ENCODE measurements around the gene ADAMTSL3. TPM values are rescaled to one million over a fixed set of nuclear protein-coding genes. Genes with fewer than 3 reads are reported as not detected.
A peak's percentile ranks its signal among the peaks of the same experiment; 100 is the strongest.

ADAMTSL3 gene
- total and polyA plus RNA-seq, 4 donors: 0.85 to 58.2 (median 7.9) TPM

GRCh38 chr15:83889995-83890394 lies 236.1 kb downstream of the ADAMTSL3 start:
- H3K27ac ChIP-seq (ENCODE audit: low read depth in 1 of 2, low read length in 1 of 2): no peak overlapping the region
- no peak for ATAC-seq (ENCODE audit: insufficient read depth, low FRiP score)
- H3K4me3 ChIP-seq: no peak overlapping the region
- peaks cover 0 to 3% (median 0%) of the 10 kb centered on the region in 5 donors for H3K4me1 ChIP-seq (ENCODE audit: control insufficient read depth in 5 of 5, insufficient read depth in 5 of 5, low read length in 5 of 5)
- no peaks in the 10 kb centered on the region for H3K9me3 ChIP-seq (ENCODE audit: control insufficient read depth in 4 of 4, insufficient read depth in 3 of 4, low read length in 3 of 4)
- WGBS, 2 donors: 39 to 51% methylated on average over 3 of the region's 3 CpGs
- H3K36me3 ChIP-seq (ENCODE audit: control insufficient read depth in 4 of 4, insufficient read depth in 4 of 4, low read length in 4 of 4): peaks cover 0 to 3% (median 0%) of the 10 kb centered on the region in 4 donors
- no peaks in the 10 kb centered on the region for H3K27me3 ChIP-seq (ENCODE audit: control insufficient read depth in 3 of 3, insufficient read depth in 3 of 3, low read length in 2 of 3)
- no peak overlapping the region for H3K9ac ChIP-seq (ENCODE audit: insufficient read depth in 1 of 2, low read length in 2 of 2)
- no peak for DNase-seq
- no peak for TF ChIP-seq CTCF (IDR thresholded peaks at IDR 0.05; ENCODE audit: control extremely low read depth, extremely low read depth)

- Histone ChIP-seq H3K36me3 (ENCODE audit: control insufficient read depth in 4 of 4, insufficient read depth in 4 of 4, low read length in 4 of 4) (peaks cover 0 to 3% (median 0%) of the 10 kb centered on the region in 4 donors), H3K9ac (ENCODE audit: insufficient read depth in 1 of 2, low read length in 2 of 2) (no peak overlapping the region), H3K4me1 (ENCODE audit: control insufficient read depth in 5 of 5, insufficient read depth in 5 of 5, low read length in 5 of 5) (peaks cover 0 to 3% (median 0%) of the 10 kb centered on the region in 5 donors), H3K4me3 (no peak overlapping the region), H3K27ac (ENCODE audit: low read depth in 1 of 2, low read length in 1 of 2) (no peak overlapping the region), H3K9me3 (ENCODE audit: control insufficient read depth in 4 of 4, insufficient read depth in 3 of 4, low read length in 3 of 4) (no peaks in the 10 kb centered on the region), H3K27me3 (ENCODE audit: control insufficient read depth in 3 of 3, insufficient read depth in 3 of 3, low read length in 2 of 3) (no peaks in the 10 kb centered on the region)
- DNase-seq (peak in 2 of 3 donors; percentile 18 to 20), ATAC-seq (ENCODE audit: insufficient read depth, low FRiP score) (no peak)
- TF ChIP-seq CTCF (IDR thresholded peaks at IDR 0.05; ENCODE audit: control extremely low read depth, extremely low read depth): no peak
- 0 to 7% methylated on average over 1 of the region's 1 CpG for WGBS, 2 donors
Measured at GRCh38 chr15:83890587-83890986, 236.7 kb downstream of the ADAMTSL3 start.

- Histone ChIP-seq H3K4me3 (no peak overlapping the region), H3K9ac (ENCODE audit: insufficient read depth in 1 of 2, low read length in 2 of 2) (no peak overlapping the region), H3K4me1 (ENCODE audit: control insufficient read depth in 5 of 5, insufficient read depth in 5 of 5, low read length in 5 of 5) (peaks cover 0 to 3% (median 0%) of the 10 kb centered on the region in 5 donors), H3K27ac (ENCODE audit: low read depth in 1 of 2, low read length in 1 of 2) (no peak overlapping the region), H3K27me3 (ENCODE audit: control insufficient read depth in 3 of 3, insufficient read depth in 3 of 3, low read length in 2 of 3) (no peaks in the 10 kb centered on the region), H3K36me3 (ENCODE audit: control insufficient read depth in 4 of 4, insufficient read depth in 4 of 4, low read length in 4 of 4) (no peaks in the 10 kb centered on the region), H3K9me3 (ENCODE audit: control insufficient read depth in 4 of 4, insufficient read depth in 3 of 4, low read length in 3 of 4) (no peaks in the 10 kb centered on the region)
- no peak for DNase-seq
- no peak for ATAC-seq (ENCODE audit: insufficient read depth, low FRiP score)
- WGBS, 2 donors: 95 to 96% methylated on average over 4 of the region's 4 CpGs
- no peak for TF ChIP-seq CTCF (IDR thresholded peaks at IDR 0.05; ENCODE audit: control extremely low read depth, extremely low read depth)
Measured at GRCh38 chr15:83892498-83892897, 238.6 kb downstream of the ADAMTSL3 start.

- no peak overlapping the region for H3K4me3 ChIP-seq
- peaks cover 0 to 3% (median 0%) of the 10 kb centered on the region in 5 donors for H3K4me1 ChIP-seq (ENCODE audit: control insufficient read depth in 5 of 5, insufficient read depth in 5 of 5, low read length in 5 of 5)
- no peaks in the 10 kb centered on the region for H3K36me3 ChIP-seq (ENCODE audit: control insufficient read depth in 4 of 4, insufficient read depth in 4 of 4, low read length in 4 of 4)
- no peak for DNase-seq
- no peak overlapping the region for H3K27ac ChIP-seq (ENCODE audit: low read depth in 1 of 2, low read length in 1 of 2)
- WGBS, 2 donors: 91 to 92% methylated on average over 3 of the region's 3 CpGs
- H3K27me3 ChIP-seq (ENCODE audit: control insufficient read depth in 3 of 3, insufficient read depth in 3 of 3, low read length in 2 of 3): no peaks in the 10 kb centered on the region
- no peaks in the 10 kb centered on the region for H3K9me3 ChIP-seq (ENCODE audit: control insufficient read depth in 4 of 4, insufficient read depth in 3 of 4, low read length in 3 of 4)
- no peak overlapping the region for H3K9ac ChIP-seq (ENCODE audit: insufficient read depth in 1 of 2, low read length in 2 of 2)
- no peak for TF ChIP-seq CTCF (IDR thresholded peaks at IDR 0.05; ENCODE audit: control extremely low read depth, extremely low read depth)
- ATAC-seq (ENCODE audit: insufficient read depth, low FRiP score): no peak
Measured at GRCh38 chr15:83893308-83893707, 239.4 kb downstream of the ADAMTSL3 start.

All from lung (tissue), 12 donors.